Adrenal gland (tissue), 12 donors: ENCODE data around the gene EXOSC2. TPM values are rescaled to one million over a fixed set of nuclear protein-coding genes. Genes with fewer than 3 reads are reported as not detected.

Source experiments
- DNase-seq, 7 donors: peaks; one replicate each; pipeline ENCODE4 v3.0.0-alpha.2; 2019 to 2020
- H3K27ac ChIP-seq, 5 donors: fragments of 200-600 bp; sonication (generic) in 4 of 5; 1 replicate in 3 of 5; 2 replicates in 2 of 5; pipeline versions ENCODE4 v1.5.1 to v1.8.0; 2016 to 2020; ENCODE audit warnings: mild to moderate bottlenecking in 1 of 5
- H3K27me3 ChIP-seq: fragments of 200-600 bp; 2 replicates; pipeline ENCODE4 v1.8.0; 2021
- H3K36me3 ChIP-seq, 2 donors: fragments of 200-600 bp; replicated peaks in 1 of 2; 1 replicate in 1 of 2; 2 replicates in 1 of 2; pipeline versions ENCODE4 v1.5.1 to v1.8.0; 2018 to 2022
- H3K4me1 ChIP-seq, 2 donors: fragments of 200-600 bp; replicated peaks in 1 of 2; 1 replicate in 1 of 2; 2 replicates in 1 of 2; pipeline versions ENCODE4 v1.5.1 to v1.8.0; 2018 to 2021
- H3K4me3 ChIP-seq, 4 donors: fragments of 200-600 bp; sonication (generic) in 3 of 4; one replicate each; pipeline ENCODE4 v1.5.1; 2016 to 2018
- H3K9me3 ChIP-seq, 3 donors: fragments of 200-600 bp; sonication (generic) in 1 of 3; replicated peaks in 1 of 3; 1 replicate in 2 of 3; 2 replicates in 1 of 3; pipeline versions ENCODE4 v1.5.1 to v1.8.0; 2016 to 2021
- POLR2A ChIP-seq, 2 donors: fragments of 450-650 bp; IDR thresholded peaks; one replicate each; pipeline ENCODE4 v1.6.1; 2017; ENCODE audit warnings: antibody characterized with exemption in 2 of 2, mild to moderate bottlenecking in 2 of 2, moderate library complexity in 1 of 2
- WGBS, 4 donors: extraction: QIAGEN DNeasy Blood & Tissue Kit in 2 of 4; methylation state at CpG; one replicate each; pipeline versions ENCODE4 v1.1.5 to v1.1.7; 2013 to 2017; 5-methylcytosine and 5-hydroxymethylcytosine counted together
- intact Hi-C, 2 donors: fragments of 100-400 bp; cut with DNase I; formaldehyde crosslinking; loops; one replicate each; pipeline versions ENCODE4 v1.14.1 to v1.15.0; 2022 to 2023
- polyA plus RNA-seq, 3 donors: library from polyadenylated mRNA; stranded (reverse); fragments of 200-250 nt in 2 of 3; fragments of 350-450 nt in 1 of 3; fragmentation: Illumina TruSeq in 1 of 3; extraction: RNeasy Lipid Tissue Mini Kit (QIAGEN cat#74804) in 1 of 3; gene quantifications; one replicate each; pipeline ENCODE4 v1.2.3, GENCODE V29; 2013 to 2014
- total RNA-seq, 9 donors: library from RNA; depleted of rRNA in 4 of 9; stranded (reverse); fragments of >200 nt in 4 of 9; fragments of 120-200 nt in 1 of 9; fragmentation: NEBNext Ultra II Directional in 1 of 9; extraction: Animal tissue kit (Norgen Biotek cat#: 25700) in 1 of 9; gene quantifications; one replicate each; pipeline versions ENCODE4 v1.1.0 to v1.2.4, GENCODE V29; 2013 to 2023
- TF ChIP-seq, protein P1 (sequence below), 6 experiments: fragments of 450-650 bp in 4 of 6; fragments of 200-600 bp in 2 of 6; sonication (generic) in 1 of 6; IDR thresholded peaks; 1 replicate in 5 of 6; 2 replicates in 1 of 6; pipeline versions ENCODE4 v1.5.1 to v1.8.0; 2016 to 2021; ENCODE audit warnings: antibody characterized with exemption in 6 of 6, mild to moderate bottlenecking in 2 of 6, moderate library complexity in 1 of 6
- donor health status: healthy with polysubstance abuse.
- donor health status: Bipolar disorder and iron deficiency.
- donor health status: DM: yes; HTN: yes; CAD: no.
- donor health status: DM: no; HTN: no; CAD: no.
- donor health status: DM: no; HTN: no; CAD: no.
- donor health status: DM: yes; HTN: yes; CAD: no.

EXOSC2 gene
- total and polyA plus RNA-seq, 12 donors: 9.5 to 29.8 (median 19.3) TPM

DNA sequence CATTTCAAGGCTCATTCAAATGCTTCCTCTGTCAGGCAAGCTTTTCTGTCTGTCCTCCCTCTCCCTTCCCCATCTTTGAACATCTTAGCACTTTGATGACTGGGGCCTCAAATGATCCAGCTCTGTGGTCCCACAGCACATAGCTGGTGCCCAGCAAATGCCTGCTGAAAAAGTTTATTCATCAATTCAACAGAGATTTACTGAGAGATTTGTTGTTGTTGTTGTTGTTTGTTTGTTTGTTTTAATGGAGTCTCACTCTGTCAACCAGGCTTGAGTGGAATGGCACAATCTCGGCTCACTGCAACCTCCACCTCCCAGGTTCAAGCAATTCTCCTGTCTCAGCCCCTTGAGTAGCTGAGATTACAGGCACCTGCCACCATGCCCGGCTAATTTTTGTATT, 6.0 kb upstream of the EXOSC2 start:
- no peak for DNase-seq
- Histone ChIP-seq H3K27me3 (no peaks in the 10 kb centered on the region), H3K36me3 (no peaks in the 10 kb centered on the region), H3K27ac (no peak overlapping the region), H3K9me3 (no peaks in the 10 kb centered on the region), H3K4me3 (no peak overlapping the region), H3K4me1 (peaks cover 0 to 4% of the 10 kb centered on the region in 2 donors)
- intact Hi-C loops: loop anchor here in 1 of 2 donors (2.0 kb wide), 1 partner anchor 233 kb away; no protein-coding TSS in a partner anchor
- WGBS, 4 donors: 83 to 95% (median 88%) methylated on average over 2 of the region's 2 CpGs
- no peak for TF ChIP-seq POLR2A (IDR thresholded peaks at IDR 0.05)
- TF ChIP-seq, protein P1, sequence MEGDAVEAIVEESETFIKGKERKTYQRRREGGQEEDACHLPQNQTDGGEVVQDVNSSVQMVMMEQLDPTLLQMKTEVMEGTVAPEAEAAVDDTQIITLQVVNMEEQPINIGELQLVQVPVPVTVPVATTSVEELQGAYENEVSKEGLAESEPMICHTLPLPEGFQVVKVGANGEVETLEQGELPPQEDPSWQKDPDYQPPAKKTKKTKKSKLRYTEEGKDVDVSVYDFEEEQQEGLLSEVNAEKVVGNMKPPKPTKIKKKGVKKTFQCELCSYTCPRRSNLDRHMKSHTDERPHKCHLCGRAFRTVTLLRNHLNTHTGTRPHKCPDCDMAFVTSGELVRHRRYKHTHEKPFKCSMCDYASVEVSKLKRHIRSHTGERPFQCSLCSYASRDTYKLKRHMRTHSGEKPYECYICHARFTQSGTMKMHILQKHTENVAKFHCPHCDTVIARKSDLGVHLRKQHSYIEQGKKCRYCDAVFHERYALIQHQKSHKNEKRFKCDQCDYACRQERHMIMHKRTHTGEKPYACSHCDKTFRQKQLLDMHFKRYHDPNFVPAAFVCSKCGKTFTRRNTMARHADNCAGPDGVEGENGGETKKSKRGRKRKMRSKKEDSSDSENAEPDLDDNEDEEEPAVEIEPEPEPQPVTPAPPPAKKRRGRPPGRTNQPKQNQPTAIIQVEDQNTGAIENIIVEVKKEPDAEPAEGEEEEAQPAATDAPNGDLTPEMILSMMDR (IDR thresholded peaks at IDR 0.05): no peak

DNA sequence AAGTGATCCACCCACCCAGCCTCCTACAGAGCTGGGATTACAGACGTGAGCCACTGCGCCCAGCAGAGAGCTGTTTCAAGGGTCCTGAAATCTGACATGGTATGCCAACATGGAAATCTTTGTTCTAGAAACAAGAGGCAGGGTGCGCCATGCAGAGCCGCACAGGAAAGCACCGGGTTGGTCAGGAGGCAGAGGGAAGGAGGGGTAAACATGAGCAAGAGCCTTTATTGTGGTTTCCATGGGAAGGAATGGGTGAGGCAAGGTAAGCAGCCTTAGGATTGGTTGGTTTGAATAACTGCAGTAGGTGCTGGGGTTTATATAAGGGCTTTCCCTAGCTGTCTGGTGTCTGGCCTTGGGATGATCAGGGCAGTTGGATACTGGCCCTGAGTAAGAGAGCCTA, 5.5 kb upstream of the EXOSC2 start:
- H3K27ac ChIP-seq: no peak overlapping the region
- no peaks in the 10 kb centered on the region for H3K36me3 ChIP-seq
- H3K27me3 ChIP-seq: no peaks in the 10 kb centered on the region
- TF ChIP-seq, protein P1 (IDR thresholded peaks at IDR 0.05): no peak
- TF ChIP-seq POLR2A (IDR thresholded peaks at IDR 0.05): no peak
- DNase-seq: no peak
- H3K4me3 ChIP-seq: no peak overlapping the region
- peaks cover 0 to 6% of the 10 kb centered on the region in 2 donors for H3K4me1 ChIP-seq
- 73 to 89% (median 80%) methylated on average over 5 of the region's 5 CpGs for WGBS, 4 donors
- intact Hi-C loops: loop anchor here in 1 of 2 donors (2.0 kb wide), 1 partner anchor 233 kb away; no protein-coding TSS in a partner anchor
- H3K9me3 ChIP-seq: no peaks in the 10 kb centered on the region

DNA sequence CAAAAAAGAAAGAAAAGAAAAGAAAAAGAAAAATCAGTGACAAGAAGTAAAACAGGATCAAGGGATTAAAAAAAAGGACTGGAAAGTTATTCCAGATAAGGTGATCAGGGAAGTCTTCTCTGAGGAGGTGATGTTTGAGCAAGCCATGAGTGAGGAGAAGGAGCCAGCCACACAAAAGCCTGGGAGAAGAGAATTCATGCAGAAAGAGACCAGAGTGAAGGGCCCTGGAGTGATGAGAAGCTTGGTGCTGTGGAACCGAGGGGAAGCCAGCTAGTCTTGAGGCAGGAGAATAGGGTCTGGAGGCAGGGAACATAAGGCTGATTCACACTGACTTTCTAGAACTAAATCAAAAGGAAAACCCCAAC, 4.0 kb upstream of the EXOSC2 start:
- Histone ChIP-seq H3K4me1 (peaks cover 5 to 14% of the 10 kb centered on the region in 2 donors), H3K9me3 (no peaks in the 10 kb centered on the region), H3K36me3 (no peaks in the 10 kb centered on the region), H3K27me3 (no peaks in the 10 kb centered on the region), H3K4me3 (peak overlapping the region in 1 of 4 donors; percentile 45), H3K27ac (peak overlapping the region in 4 of 5 donors; percentile 4 to 83 (median 54))
- 20 to 50% (median 28%) methylated on average over 1 of the region's 1 CpG for WGBS, 4 donors
- intact Hi-C loops: loop anchor here in 1 of 2 donors (2.0 kb wide), 1 partner anchor 235 kb away; no protein-coding TSS in a partner anchor
- TF ChIP-seq POLR2A (IDR thresholded peaks at IDR 0.05): no peak
- TF ChIP-seq, protein P1 (IDR thresholded peaks at IDR 0.05): no peak
- no peak for DNase-seq

DNA sequence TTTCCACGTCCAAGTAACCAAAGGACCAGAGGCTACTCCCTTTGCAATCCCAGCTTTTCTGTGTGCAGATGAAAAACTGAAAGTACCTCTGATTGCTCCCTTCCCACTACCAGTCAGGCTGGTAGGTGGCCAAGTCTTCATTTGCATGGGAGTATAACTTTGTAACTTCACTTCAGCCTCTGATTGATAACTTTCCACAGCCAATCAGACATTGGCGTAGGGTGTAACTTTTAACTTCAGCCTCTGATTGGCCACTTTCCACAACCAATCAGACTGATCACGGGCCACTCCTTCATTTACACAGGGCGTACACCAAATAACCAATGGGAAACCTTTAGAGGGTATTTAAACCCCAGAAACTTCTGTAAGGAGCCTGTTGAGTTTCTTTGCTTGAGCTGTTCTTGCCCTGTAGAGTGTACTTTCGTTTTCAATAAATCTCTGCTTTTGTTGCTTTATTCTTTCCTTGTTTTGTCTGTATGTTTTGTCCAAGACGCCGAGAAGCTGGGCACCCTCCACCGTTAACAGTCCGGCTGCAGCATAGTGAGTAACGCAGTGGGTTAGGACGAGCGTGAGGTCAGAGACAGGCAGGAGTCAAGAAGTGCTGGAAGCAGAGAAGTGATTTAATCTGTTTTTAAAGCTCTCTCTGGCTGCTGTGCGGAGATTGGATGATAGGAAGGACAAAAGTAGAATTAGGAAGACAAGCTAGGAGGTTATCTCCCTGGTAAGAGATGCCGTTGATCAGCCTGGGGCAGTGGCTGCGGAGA, 3.5 kb upstream of the EXOSC2 start:
- Histone ChIP-seq H3K4me3 (peak overlapping the region in 1 of 4 donors; percentile 45), H3K36me3 (no peaks in the 10 kb centered on the region), H3K9me3 (no peaks in the 10 kb centered on the region), H3K27ac (peak overlapping the region; percentile 2 to 83 (median 62)), H3K4me1 (peaks cover 5 to 20% of the 10 kb centered on the region in 2 donors), H3K27me3 (no peaks in the 10 kb centered on the region)
- WGBS, 4 donors: 36 to 39% (median 38%) methylated on average over 15 of the region's 15 CpGs
- intact Hi-C loops: loop anchor here in 1 of 2 donors (2.0 kb wide), 1 partner anchor 235 kb away; no protein-coding TSS in a partner anchor
- TF ChIP-seq, protein P1 (IDR thresholded peaks at IDR 0.05): no peak
- TF ChIP-seq POLR2A (IDR thresholded peaks at IDR 0.05): peak; percentile 72 to 92
- peak; percentile 77 to 92 (median 90) for DNase-seq
